Effector CD4-positive, alpha-beta T cell (primary cell): ENCODE results near the gene NAT16.
"Not testable (repeated sequence)": the region's sequence is repeated elsewhere in the genome, so short reads cannot be mapped to it uniquely, and the experiment has no call there.

Experiments used
- DNase-seq: peaks from one replicate; pipeline ENCODE4 v3.0.0-alpha.2; 2020

Gene NAT16

DNA sequence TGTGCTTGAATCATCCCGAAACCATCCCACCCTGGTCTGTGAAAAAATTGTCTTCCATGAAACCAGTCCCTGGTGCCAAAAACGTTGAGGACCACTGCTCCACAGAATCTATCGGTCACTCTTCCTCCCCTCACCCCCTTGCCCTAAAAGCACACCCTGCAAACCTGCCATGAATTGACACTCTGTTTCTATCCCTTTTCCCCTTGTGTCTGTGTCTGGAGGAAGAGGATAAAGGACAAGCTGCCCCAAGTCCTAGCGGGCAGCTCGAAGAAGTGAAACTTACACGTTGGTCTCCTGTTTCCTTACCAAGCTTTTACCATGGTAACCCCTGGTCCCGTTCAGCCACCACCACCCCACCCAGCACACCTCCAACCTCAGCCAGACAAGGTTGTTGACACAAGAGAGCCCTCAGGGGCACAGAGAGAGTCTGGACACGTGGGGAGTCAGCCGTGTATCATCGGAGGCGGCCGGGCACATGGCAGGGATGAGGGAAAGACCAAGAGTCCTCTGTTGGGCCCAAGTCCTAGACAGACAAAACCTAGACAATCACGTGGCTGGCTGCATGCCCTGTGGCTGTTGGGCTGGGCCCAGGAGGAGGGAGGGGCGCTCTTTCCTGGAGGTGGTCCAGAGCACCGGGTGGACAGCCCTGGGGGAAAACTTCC, 54.0 kb downstream of the NAT16 start:
- DNase-seq: no peak

GRCh38 chr7:101124376-101125056, 55.6 kb downstream of the NAT16 start:
- DNase-seq: no peak

DNA sequence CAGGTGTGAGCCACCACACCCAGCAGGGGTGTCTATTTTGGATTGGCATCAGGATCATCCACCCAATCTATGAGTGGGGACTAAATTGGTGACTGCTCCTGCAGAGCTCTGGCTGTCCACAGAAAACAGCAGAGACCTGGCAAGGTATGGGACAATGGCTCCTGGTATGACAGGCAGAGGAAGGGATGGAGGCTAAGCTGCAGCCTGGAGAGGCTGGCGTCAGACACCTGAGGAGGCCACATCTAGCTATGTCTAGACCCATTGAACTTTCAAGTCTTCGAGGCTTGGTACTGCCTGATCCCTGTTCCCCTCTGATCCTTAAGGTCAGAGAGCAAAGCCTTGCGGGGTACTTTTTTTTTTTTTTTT, 56.4 kb downstream of the NAT16 start:
- DNase-seq: no peak

- no peak for DNase-seq
These were observed 57.0 kb downstream of the NAT16 start for GRCh38 chr7:101122933-101123702.

- DNase-seq: no peak
These were observed 57.8 kb downstream of the NAT16 start for GRCh38 chr7:101121991-101122932.

DNA sequence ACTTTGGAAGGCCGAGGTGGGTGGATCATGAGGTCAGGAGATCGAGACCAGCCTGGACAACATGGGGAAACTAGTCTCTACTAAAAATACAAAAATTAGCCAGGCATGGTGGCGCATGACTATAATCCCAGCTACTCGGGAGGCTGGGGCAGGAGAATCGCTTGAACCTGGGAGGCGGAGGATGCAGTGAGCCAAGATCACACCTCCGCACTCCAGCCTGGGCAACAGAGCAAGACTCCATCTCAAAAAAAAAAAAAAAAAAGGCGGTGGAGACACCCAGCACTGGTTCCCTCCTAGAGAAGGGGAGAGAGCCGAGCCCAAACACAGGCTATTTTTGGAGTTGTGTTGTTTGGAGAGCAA, 58.5 kb downstream of the NAT16 start:
- not testable (repeated sequence) for DNase-seq
